Sigmoid colon (tissue), 7 donors: ENCODE results near the gene DNAH14. TPM values are rescaled to one million over a fixed set of nuclear protein-coding genes. Genes with fewer than 3 reads are reported as not detected.
"Not testable (repeated sequence)": the region's sequence is repeated elsewhere in the genome, so short reads cannot be mapped to it uniquely, and the experiment has no call there.

ENCODE experiments used
- DNase-seq: peaks from one replicate; pipeline ENCODE4 v3.0.0-alpha.2; 2019
- H3K27ac ChIP-seq, 4 donors: fragments of 200-600 bp; sonication (generic); one replicate each; pipeline ENCODE4 v1.5.1; 2016 to 2019; ENCODE audit warnings: mild to moderate bottlenecking in 1 of 4
- H3K27me3 ChIP-seq, 3 donors: fragments of 200-600 bp; sonication (generic); one replicate each; pipeline ENCODE4 v1.5.1; 2019; ENCODE audit warnings: mild to moderate bottlenecking in 1 of 3
- H3K36me3 ChIP-seq, 4 donors: fragments of 200-600 bp; sonication (generic); one replicate each; pipeline ENCODE4 v1.5.1; 2016 to 2019
- H3K4me1 ChIP-seq, 4 donors: fragments of 200-600 bp; sonication (generic); one replicate each; pipeline ENCODE4 v1.5.1; 2017 to 2019
- H3K4me3 ChIP-seq, 4 donors: fragments of 200-600 bp; sonication (generic); one replicate each; pipeline ENCODE4 v1.5.1; 2017 to 2019; ENCODE audit warnings: mild to moderate bottlenecking in 2 of 4, moderate library complexity in 1 of 4
- H3K9me3 ChIP-seq, 4 donors: fragments of 200-600 bp in 3 of 4; sonication (generic) in 3 of 4; one replicate each; pipeline versions ENCODE4 v1.5.1 to v1.6.1; 2013 to 2019
- CTCF ChIP-seq, 4 experiments: fragments of 450-650 bp in 3 of 4; fragments of 200-600 bp in 1 of 4; IDR thresholded peaks; one replicate each; pipeline ENCODE4 v1.5.1; 2016 to 2019; ENCODE audit warnings: antibody characterized with exemption in 4 of 4, mild to moderate bottlenecking in 3 of 4, moderate library complexity in 2 of 4
- EP300 ChIP-seq, 4 donors: sonication (generic); formaldehyde crosslinking; IDR thresholded peaks; one replicate each; pipeline ENCODE4 v1.6.1; 2017; ENCODE audit warnings: antibody characterized with exemption in 4 of 4
- POLR2A ChIP-seq, 2 donors: fragments of 450-650 bp; IDR thresholded peaks; one replicate each; pipeline ENCODE4 v1.6.1; 2016; ENCODE audit warnings: antibody characterized with exemption in 2 of 2, mild to moderate bottlenecking in 2 of 2, moderate library complexity in 2 of 2
- POLR2AphosphoS5 ChIP-seq, 4 donors: sonication (generic); formaldehyde crosslinking; IDR thresholded peaks; one replicate each; pipeline ENCODE4 v1.6.1; 2017; ENCODE audit warnings: antibody characterized with exemption in 4 of 4
- WGBS, 2 donors: extraction: QIAGEN DNeasy Blood & Tissue Kit; methylation state at CpG; one replicate each; pipeline ENCODE4 v1.1.7; 2013; 5-methylcytosine and 5-hydroxymethylcytosine counted together
- intact Hi-C: fragments of 100-400 bp; cut with DNase I; formaldehyde crosslinking; loops from one replicate; pipeline ENCODE4 v1.15.1; 2023
- polyA plus RNA-seq, 3 donors: library from polyadenylated mRNA; stranded (reverse); fragments of 200-250 nt; gene quantifications; one replicate each; pipeline ENCODE4 v1.2.3, GENCODE V29; 2013
- total RNA-seq, 4 donors: library from RNA; depleted of rRNA; stranded (reverse); fragments of >200 nt; gene quantifications; one replicate each; pipeline ENCODE4 v1.1.0, GENCODE V29; 2016
- donor health status: healthy with polysubstance abuse.
- donor health status: Bipolar disorder and iron deficiency.
- donor health status: healthy.

DNAH14 gene
- total and polyA plus RNA-seq, 7 donors = 2.4 to 9.7 (median 3.3) TPM

- TF ChIP-seq EP300 (IDR thresholded peaks at IDR 0.05) (no peak), POLR2A (IDR thresholded peaks at IDR 0.05) (no peak)
- H3K27ac ChIP-seq = no peak overlapping the region
Measured at GRCh38 chr1:225228871-225229303, 299.4 kb downstream of the DNAH14 start.

GRCh38 chr1:225229429-225229828 lies 300.0 kb downstream of the DNAH14 start:
- intact Hi-C loops, H3K27ac ChIP-seq: not testable (repeated sequence)

More at GRCh38 chr1:225228871-225229303, 299.4 kb downstream of the DNAH14 start:
- no peaks in the 10 kb centered on the region for H3K9me3 ChIP-seq
- no peaks in the 10 kb centered on the region for H3K4me1 ChIP-seq
- no peak for DNase-seq
- H3K36me3 ChIP-seq = no peaks in the 10 kb centered on the region
- 44 to 73% methylated on average over 8 of the region's 8 CpGs for WGBS, 2 donors
- no peak overlapping the region for H3K4me3 ChIP-seq
- H3K27me3 ChIP-seq = no peaks in the 10 kb centered on the region
- intact Hi-C loops = no loop called here

GRCh38 chr1:225230483-225230882 lies 301.0 kb downstream of the DNAH14 start:
- Histone ChIP-seq H3K27me3 (no peaks in the 10 kb centered on the region), H3K4me1 (no peaks in the 10 kb centered on the region), H3K27ac (no peak overlapping the region), H3K36me3 (no peaks in the 10 kb centered on the region), H3K9me3 (no peaks in the 10 kb centered on the region), H3K4me3 (no peak overlapping the region)
- TF ChIP-seq POLR2AphosphoS5 (IDR thresholded peaks at IDR 0.05) (no peak), CTCF (IDR thresholded peaks at IDR 0.05) (no peak), POLR2A (IDR thresholded peaks at IDR 0.05) (no peak)
- intact Hi-C loops = no loop called here
- WGBS, 2 donors = 9 to 43% methylated on average over 2 of the region's 2 CpGs
- no peak for DNase-seq

More at GRCh38 chr1:225229429-225229828, 300.0 kb downstream of the DNAH14 start:
- DNase-seq, H3K4me1 ChIP-seq, H3K27me3 ChIP-seq, H3K9me3 ChIP-seq, H3K36me3 ChIP-seq, H3K4me3 ChIP-seq: not testable (repeated sequence)

GRCh38 chr1:225232930-225233329 lies 303.5 kb downstream of the DNAH14 start:
- WGBS, 2 donors = 47 to 71% methylated on average over 1 of the region's 1 CpG
- H3K36me3 ChIP-seq, intact Hi-C loops, H3K4me1 ChIP-seq, DNase-seq, H3K9me3 ChIP-seq, H3K27me3 ChIP-seq, H3K4me3 ChIP-seq, H3K27ac ChIP-seq: not testable (repeated sequence)

GRCh38 chr1:225242611-225243010 lies 313.1 kb downstream of the DNAH14 start:
- Histone ChIP-seq H3K27me3 (no peaks in the 10 kb centered on the region), H3K4me3 (no peak overlapping the region), H3K4me1 (no peaks in the 10 kb centered on the region), H3K36me3 (no peaks in the 10 kb centered on the region), H3K27ac (no peak overlapping the region), H3K9me3 (no peaks in the 10 kb centered on the region)
- TF ChIP-seq POLR2AphosphoS5 (IDR thresholded peaks at IDR 0.05) (no peak), CTCF (IDR thresholded peaks at IDR 0.05) (no peak), EP300 (IDR thresholded peaks at IDR 0.05) (no peak), POLR2A (IDR thresholded peaks at IDR 0.05) (no peak)
- DNase-seq = no peak
- WGBS, 2 donors = 92% methylated on average over 3 of the region's 3 CpGs
- intact Hi-C loops = no loop called here

GRCh38 chr1:225250432-225250831 lies 321.0 kb downstream of the DNAH14 start:
- H3K9me3 ChIP-seq = no peaks in the 10 kb centered on the region
- no peaks in the 10 kb centered on the region for H3K4me1 ChIP-seq
- no peak overlapping the region for H3K4me3 ChIP-seq
- H3K27me3 ChIP-seq = no peaks in the 10 kb centered on the region
- intact Hi-C loops = no loop called here
- WGBS, 2 donors = 51 to 72% methylated on average over 4 of the region's 4 CpGs
- no peaks in the 10 kb centered on the region for H3K36me3 ChIP-seq
- no peak for DNase-seq
- no peak overlapping the region for H3K27ac ChIP-seq
- TF ChIP-seq POLR2A (IDR thresholded peaks at IDR 0.05) = no peak
- TF ChIP-seq POLR2AphosphoS5 (IDR thresholded peaks at IDR 0.05) = no peak
- no peak for TF ChIP-seq EP300 (IDR thresholded peaks at IDR 0.05)
- TF ChIP-seq CTCF (IDR thresholded peaks at IDR 0.05) = no peak
